ENCODE data around the gene ZNF205. TPM values are rescaled to one million over a fixed set of nuclear protein-coding genes. Genes with fewer than 3 reads are reported as not detected.

The ZNF205 gene
- not detected for total RNA-seq
- polyA plus RNA-seq (2013, experiment 1 of 2), result 0.29 TPM
- 0.75 TPM for polyA plus RNA-seq (2013, experiment 2 of 2)
- total RNA-seq, result 0 to 0.46 (median 0) reads per million in 172 experiments

DNA sequence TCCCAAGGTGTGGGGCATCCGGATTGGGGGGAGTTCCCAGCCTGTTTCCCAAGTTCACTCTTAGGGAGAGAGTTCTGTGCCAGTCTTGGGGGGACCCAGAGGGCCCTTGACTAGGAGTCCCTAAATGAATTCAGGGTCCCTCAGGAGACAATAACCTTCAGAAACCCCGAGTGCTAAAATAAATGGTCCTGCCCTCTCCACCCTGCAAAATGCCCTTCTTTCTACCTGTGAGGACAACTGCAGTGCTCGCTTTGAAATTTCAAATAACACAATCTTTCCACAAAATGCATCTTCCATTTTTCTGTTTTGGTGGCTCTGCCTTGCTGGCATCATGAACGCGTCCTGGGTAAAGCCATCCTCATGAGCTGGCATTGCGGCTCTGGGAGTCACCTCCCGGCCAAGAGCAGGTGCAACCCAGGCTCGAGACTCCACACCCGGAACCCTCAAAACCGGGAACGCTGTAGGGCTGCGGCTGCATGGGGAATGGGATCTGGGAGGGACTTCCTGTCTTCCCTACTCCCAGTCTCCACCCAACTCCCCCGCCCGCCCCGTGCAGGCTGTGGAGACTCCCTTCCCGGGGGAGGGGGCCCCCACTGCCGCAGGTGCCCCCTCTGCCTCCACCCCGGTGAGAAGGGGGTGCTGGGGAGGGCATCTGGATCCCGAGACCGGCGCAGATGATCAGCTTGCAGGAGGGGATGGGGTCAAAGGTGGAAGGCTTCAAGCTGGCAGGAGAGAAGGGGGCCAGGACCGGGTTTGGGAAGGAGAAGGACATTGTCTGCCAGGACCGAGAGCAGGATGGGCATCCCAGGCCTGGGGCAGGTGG is at the start of gene ZNF205:
ZNF205 (plus strand) TSS at position 529 of the 823 bp plus-strand sequence. CDS start 845 bp downstream, outside the sequence.
- peaks cover 3% of the 10 kb centered on the region for H3K4me1 ChIP-seq (ENCODE audit: insufficient read depth, low read length)
- no peaks in the 10 kb centered on the region for H3K9me3 Mint-ChIP-seq
- ChIA-PET CTCF (interaction anchor here (1.3 kb wide), 1 partner anchor 17 kb away, joined by 3 read pairs; no protein-coding TSS in a partner anchor), POLR2A (interaction anchor here (1.3 to 2.3 kb wide), 2 partner anchors 10 to 54 kb away, joined by 3 to 8 read pairs; no protein-coding TSS in a partner anchor)
- H3K27me3 Mint-ChIP-seq, result no peaks in the 10 kb centered on the region
- no peaks in the 10 kb centered on the region for H3K9me3 ChIP-seq (ENCODE audit: control insufficient read depth in 1 of 2, insufficient read depth in 1 of 2, low read length in 2 of 2)
- no peak within 1 kb of the TSS for H3K4me3 ChIP-seq (ENCODE audit: low read length)
- no peak within 1 kb of the TSS for H3K4me3 Mint-ChIP-seq
- H3K36me3 ChIP-seq (ENCODE audit: insufficient read depth, low read length), result no peaks in the 10 kb centered on the region
- no peak for ATAC-seq (ENCODE audit: poor library complexity)
- TF ChIP-seq, protein P1, sequence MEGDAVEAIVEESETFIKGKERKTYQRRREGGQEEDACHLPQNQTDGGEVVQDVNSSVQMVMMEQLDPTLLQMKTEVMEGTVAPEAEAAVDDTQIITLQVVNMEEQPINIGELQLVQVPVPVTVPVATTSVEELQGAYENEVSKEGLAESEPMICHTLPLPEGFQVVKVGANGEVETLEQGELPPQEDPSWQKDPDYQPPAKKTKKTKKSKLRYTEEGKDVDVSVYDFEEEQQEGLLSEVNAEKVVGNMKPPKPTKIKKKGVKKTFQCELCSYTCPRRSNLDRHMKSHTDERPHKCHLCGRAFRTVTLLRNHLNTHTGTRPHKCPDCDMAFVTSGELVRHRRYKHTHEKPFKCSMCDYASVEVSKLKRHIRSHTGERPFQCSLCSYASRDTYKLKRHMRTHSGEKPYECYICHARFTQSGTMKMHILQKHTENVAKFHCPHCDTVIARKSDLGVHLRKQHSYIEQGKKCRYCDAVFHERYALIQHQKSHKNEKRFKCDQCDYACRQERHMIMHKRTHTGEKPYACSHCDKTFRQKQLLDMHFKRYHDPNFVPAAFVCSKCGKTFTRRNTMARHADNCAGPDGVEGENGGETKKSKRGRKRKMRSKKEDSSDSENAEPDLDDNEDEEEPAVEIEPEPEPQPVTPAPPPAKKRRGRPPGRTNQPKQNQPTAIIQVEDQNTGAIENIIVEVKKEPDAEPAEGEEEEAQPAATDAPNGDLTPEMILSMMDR (IDR thresholded peaks at IDR 0.05), result no peak
- H3K36me3 Mint-ChIP-seq (ENCODE audit: low read depth), result peaks cover 4% of the 10 kb centered on the region
- H3K27me3 ChIP-seq (ENCODE audit: control insufficient read depth in 1 of 2, insufficient read depth in 2 of 2, low read length in 2 of 2), result no peaks in the 10 kb centered on the region
- intact Hi-C loops (cut with DNase I, micrococcal nuclease), result no loop called here
- H3K27ac ChIP-seq (ENCODE audit: low read depth in 1 of 2, low read length in 2 of 2), result no peak within 1 kb of the TSS
- no peak for DNase-seq
- H3K4me1 Mint-ChIP-seq (ENCODE audit: low read depth), result peaks cover 2% of the 10 kb centered on the region
- no peak within 1 kb of the TSS for H3K27ac Mint-ChIP-seq

DNA sequence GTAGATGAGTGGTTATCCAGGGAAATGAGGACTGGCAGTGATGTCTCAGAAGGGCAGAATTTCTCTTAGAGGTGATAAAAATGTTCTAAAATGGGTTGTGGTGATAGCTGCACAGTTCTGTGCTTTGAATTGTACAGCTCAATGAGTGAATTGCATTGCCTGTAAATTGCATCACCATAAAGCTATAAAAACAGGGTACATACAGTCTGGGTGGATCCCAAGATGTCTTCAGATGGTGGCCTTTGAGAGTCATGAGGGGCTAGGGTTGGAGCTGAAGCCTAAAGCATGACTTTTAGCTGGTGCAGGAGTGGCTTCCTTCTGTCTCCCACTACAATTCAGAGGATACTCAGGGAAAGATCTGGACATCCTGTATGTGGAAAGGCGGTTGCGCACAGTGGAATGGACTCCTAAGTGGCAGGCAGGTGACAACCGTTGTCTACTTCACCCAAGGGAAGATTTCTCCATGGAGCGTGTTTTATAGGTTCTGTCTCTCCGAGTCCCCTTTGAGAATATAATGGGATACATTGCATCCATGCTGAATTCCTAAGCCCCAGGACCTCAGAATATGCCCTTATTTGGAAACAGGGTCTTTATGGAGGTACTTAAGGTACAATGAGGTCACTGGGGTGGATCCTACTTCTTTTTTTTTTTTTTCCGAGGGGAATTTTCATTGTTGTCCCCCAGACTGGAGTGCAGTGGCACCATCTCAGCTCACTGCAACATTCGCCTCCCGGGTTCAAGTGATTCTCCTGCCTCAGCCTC is 48.6 kb upstream of the ZNF205 start:
- ATAC-seq (ENCODE audit: poor library complexity) (no peak), DNase-seq (peak in 1 of 14 experiments; percentile 10)
- Histone ChIP-seq H3K27ac (ENCODE audit: low read depth in 1 of 2, low read length in 2 of 2) (peak overlapping the region; percentile 4 to 98), H3K36me3 (ENCODE audit: insufficient read depth, low read length) (peaks cover 23% of the 10 kb centered on the region), H3K4me1 (ENCODE audit: insufficient read depth, low read length) (peaks cover 75% of the 10 kb centered on the region), H3K4me3 (ENCODE audit: low read length) (no peak overlapping the region), H3K27me3 (ENCODE audit: control insufficient read depth in 1 of 2, insufficient read depth in 2 of 2, low read length in 2 of 2) (no peaks in the 10 kb centered on the region), H3K9me3 (ENCODE audit: control insufficient read depth in 1 of 2, insufficient read depth in 1 of 2, low read length in 2 of 2) (no peaks in the 10 kb centered on the region)
- TF ChIP-seq, protein P1 (IDR thresholded peaks at IDR 0.05), result no peak
- Mint-ChIP-seq H3K27ac (peak overlapping the region; percentile 97), H3K9me3 (no peaks in the 10 kb centered on the region), H3K27me3 (no peaks in the 10 kb centered on the region), H3K36me3 (ENCODE audit: low read depth) (peaks cover 37% of the 10 kb centered on the region), H3K4me1 (ENCODE audit: low read depth) (peaks cover 62% of the 10 kb centered on the region), H3K4me3 (peak overlapping the region; percentile 99)
- ChIA-PET POLR2A (interaction anchor here (0.6 to 6.5 kb wide), 11 partner anchors 9 to 86 kb away, joined by 3 to 137 read pairs (median 6); partner anchors contain the start of gene ZNF213), CTCF (interaction anchor here (1.0 to 4.9 kb wide), 4 partner anchors 32 to 86 kb away, joined by 3 to 33 read pairs (median 4); no protein-coding TSS in a partner anchor)
- intact Hi-C loops (cut with DNase I, micrococcal nuclease), result no loop called here

DNA sequence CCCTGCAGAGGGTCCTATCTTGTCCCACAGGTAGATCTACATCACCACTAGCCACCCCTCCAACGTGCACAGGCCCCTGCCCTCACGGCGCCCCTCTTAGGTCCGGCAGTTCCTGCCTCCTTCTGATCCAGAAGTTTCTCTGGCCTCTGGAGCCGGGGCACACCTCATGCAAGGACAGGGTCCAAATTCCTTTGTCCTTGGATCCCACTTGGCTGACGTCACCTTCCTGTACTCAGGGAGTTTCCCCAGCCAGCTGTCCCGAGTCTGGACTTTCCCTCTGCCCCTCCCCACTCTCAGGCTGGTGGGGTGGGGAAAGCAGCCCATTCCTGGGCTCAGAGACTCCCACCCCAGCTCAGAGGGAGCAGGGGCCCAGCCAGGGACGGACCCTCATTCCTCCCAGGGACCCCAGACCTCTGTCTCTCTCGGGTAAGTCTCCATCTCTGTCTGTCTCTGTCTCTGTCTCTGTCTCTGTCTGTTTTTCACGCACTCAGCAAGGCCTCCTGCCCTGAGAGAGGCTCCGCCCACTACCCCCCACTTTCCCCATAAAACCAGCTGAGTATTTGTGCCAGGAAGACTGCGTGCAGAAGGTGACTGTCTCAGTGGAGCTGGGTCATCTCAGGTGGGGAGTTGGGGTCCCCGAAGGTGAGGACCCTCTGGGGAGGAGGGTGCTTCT is 47.2 kb upstream of the ZNF205 start, which contains the start of gene IL32:
IL32 (plus strand) TSS at position 572 of the 673 bp plus-strand sequence. CDS start 172 bp downstream, outside the sequence.
- peak within 1 kb of the TSS; percentile 99 for H3K4me3 ChIP-seq (ENCODE audit: low read length)
- H3K36me3 Mint-ChIP-seq (ENCODE audit: low read depth), result peaks cover 51% of the 10 kb centered on the region
- intact Hi-C loops (cut with DNase I, micrococcal nuclease), result no loop called here

More for the DNA sequence above, 47.2 kb upstream of the ZNF205 start, which contains the start of gene IL32:
- TF ChIP-seq, protein P1 (IDR thresholded peaks at IDR 0.05), result no peak
- Mint-ChIP-seq H3K27ac (peak within 1 kb of the TSS; percentile 97), H3K4me3 (peak within 1 kb of the TSS; percentile 99), H3K4me1 (ENCODE audit: low read depth) (peaks cover 67% of the 10 kb centered on the region), H3K27me3 (no peaks in the 10 kb centered on the region), H3K9me3 (no peaks in the 10 kb centered on the region)
- H3K9me3 ChIP-seq (ENCODE audit: control insufficient read depth in 1 of 2, insufficient read depth in 1 of 2, low read length in 2 of 2), result no peaks in the 10 kb centered on the region
- POLR2A ChIA-PET, result interaction anchor here (0.5 to 6.5 kb wide), 17 partner anchors 11 to 218 kb away, joined by 3 to 137 read pairs (median 6); partner anchors contain the start of genes MMP25, ZNF213 and ZSCAN10
- H3K27me3 ChIP-seq (ENCODE audit: control insufficient read depth in 1 of 2, insufficient read depth in 2 of 2, low read length in 2 of 2), result no peaks in the 10 kb centered on the region
- H3K36me3 ChIP-seq (ENCODE audit: insufficient read depth, low read length), result peaks cover 35% of the 10 kb centered on the region
- peak; percentile 65 for ATAC-seq (ENCODE audit: poor library complexity)
- DNase-seq, result peak; percentile 46 to 88 (median 68)
- peak within 1 kb of the TSS; percentile 85 to 98 for H3K27ac ChIP-seq (ENCODE audit: low read depth in 1 of 2, low read length in 2 of 2)
- H3K4me1 ChIP-seq (ENCODE audit: insufficient read depth, low read length), result peaks cover 78% of the 10 kb centered on the region
- CTCF ChIA-PET, result interaction anchor here (0.6 to 4.9 kb wide), 5 partner anchors 11 to 64 kb away, joined by 3 to 33 read pairs (median 3); no protein-coding TSS in a partner anchor

Measured in CD4-positive, alpha-beta T cell (primary cell).